Left ventricle myocardium inferior (tissue), 1 donor: ENCODE results near the gene ROPN1L. TPM values are rescaled to one million over a fixed set of nuclear protein-coding genes. Genes with fewer than 3 reads are reported as not detected.
"Not testable (repeated sequence)": the region's sequence is repeated elsewhere in the genome, so short reads cannot be mapped to it uniquely, and the experiment has no call there.

Experiments used
- DNase-seq: peaks from one replicate; pipeline ENCODE4 v3.0.0-alpha.2; 2020
- H3K27ac ChIP-seq: fragments of 200-600 bp; replicated peaks from 2 replicates; pipeline ENCODE4 v1.8.0; 2021
- H3K27me3 ChIP-seq: fragments of 200-600 bp; 2 replicates; pipeline ENCODE4 v1.8.0; 2021; ENCODE audit warnings: low read depth
- H3K36me3 ChIP-seq: fragments of 200-600 bp; 2 replicates; pipeline ENCODE4 v1.8.0; 2021
- H3K4me1 ChIP-seq: fragments of 200-600 bp; 2 replicates; pipeline ENCODE4 v1.8.0; 2021
- H3K4me3 ChIP-seq: fragments of 200-600 bp; 2 replicates; pipeline ENCODE4 v1.8.0; 2021; ENCODE audit warnings: mild to moderate bottlenecking, moderate library complexity
- H3K9me3 ChIP-seq: fragments of 200-600 bp; replicated peaks from 2 replicates; pipeline ENCODE4 v1.8.0; 2021
- CTCF ChIP-seq: fragments of 200-600 bp; IDR thresholded peaks from 2 replicates; pipeline ENCODE4 v1.8.0; 2021; ENCODE audit warnings: antibody characterized with exemption, mild to moderate bottlenecking, borderline replicate concordance
- intact Hi-C: fragments of 100-400 bp; cut with micrococcal nuclease; formaldehyde crosslinking; loops from one replicate; pipeline ENCODE4 v1.11.0; 2022
- total RNA-seq: library from RNA; stranded (reverse); fragmentation: NEBNext Ultra II Directional; extraction: Animal tissue kit (Norgen Biotek cat#: 25700); gene quantifications from one replicate; pipeline ENCODE4 v1.2.1, GENCODE V29; 2021
- donor health status: DM: no; HTN: yes; CAD: no; lungs with severe emphysema.

The ROPN1L gene
- total RNA-seq, 1 donor from 2014 or later, result 0.38 TPM

- Histone ChIP-seq H3K36me3 (no peaks in the 10 kb centered on the region), H3K4me3 (no peak overlapping the region)
- intact Hi-C loops, result no loop called here
Measured at GRCh38 chr5:10493884-10494283, 52.2 kb downstream of the ROPN1L start.

DNA sequence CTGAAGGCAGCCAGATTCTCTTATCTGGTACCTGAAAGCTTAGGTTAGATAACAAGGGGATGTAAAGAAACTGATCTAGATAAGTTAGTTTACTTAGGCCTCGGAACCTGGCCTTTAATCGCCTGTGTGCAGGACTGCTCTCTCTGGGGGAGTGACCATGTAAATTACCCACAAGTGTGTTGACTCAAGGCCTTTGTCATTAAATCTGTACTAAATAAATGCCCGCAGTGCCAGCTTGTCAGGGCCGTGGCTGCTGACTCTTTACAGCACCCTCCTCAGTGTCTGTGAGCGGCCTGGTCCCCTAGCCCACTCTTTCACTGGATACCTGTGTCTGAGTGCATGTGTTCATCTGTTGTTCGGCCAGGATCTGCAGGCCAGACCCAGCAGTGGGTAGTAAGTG lies 52.8 kb downstream of the ROPN1L start:
- H3K4me1 ChIP-seq, H3K27me3 ChIP-seq, intact Hi-C loops, H3K36me3 ChIP-seq, H3K27ac ChIP-seq, H3K4me3 ChIP-seq, DNase-seq: not testable (repeated sequence)
- H3K9me3 ChIP-seq, result peaks cover 17% of the 10 kb centered on the region

More at GRCh38 chr5:10493884-10494283, 52.2 kb downstream of the ROPN1L start:
- H3K27ac ChIP-seq, result no peak overlapping the region
- peaks cover 17% of the 10 kb centered on the region for H3K9me3 ChIP-seq
- H3K27me3 ChIP-seq, result no peaks in the 10 kb centered on the region
- no peak for DNase-seq
- peaks cover 14% of the 10 kb centered on the region for H3K4me1 ChIP-seq
- TF ChIP-seq CTCF, result no peak

DNA sequence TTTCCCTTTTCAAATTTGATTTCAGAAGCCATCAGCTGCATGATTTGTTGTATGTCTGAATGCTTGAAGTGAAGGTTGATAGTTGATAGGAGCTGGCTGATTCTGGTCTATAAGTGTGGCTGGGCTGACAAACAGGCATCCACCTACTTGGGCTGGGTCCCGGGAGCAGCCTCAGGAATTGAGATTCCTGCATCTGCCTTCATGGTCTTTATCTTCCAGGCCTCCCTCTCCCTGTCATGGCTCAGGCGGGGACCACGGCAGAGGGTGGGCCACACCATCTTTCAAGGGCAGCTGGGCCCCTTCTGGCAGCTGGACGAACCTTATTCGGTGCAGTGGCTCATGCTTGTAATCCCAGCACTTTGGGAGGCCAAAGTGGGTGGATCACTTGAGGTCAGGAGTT lies 55.9 kb downstream of the ROPN1L start:
- H3K4me1 ChIP-seq, result peaks cover 3% of the 10 kb centered on the region

DNA sequence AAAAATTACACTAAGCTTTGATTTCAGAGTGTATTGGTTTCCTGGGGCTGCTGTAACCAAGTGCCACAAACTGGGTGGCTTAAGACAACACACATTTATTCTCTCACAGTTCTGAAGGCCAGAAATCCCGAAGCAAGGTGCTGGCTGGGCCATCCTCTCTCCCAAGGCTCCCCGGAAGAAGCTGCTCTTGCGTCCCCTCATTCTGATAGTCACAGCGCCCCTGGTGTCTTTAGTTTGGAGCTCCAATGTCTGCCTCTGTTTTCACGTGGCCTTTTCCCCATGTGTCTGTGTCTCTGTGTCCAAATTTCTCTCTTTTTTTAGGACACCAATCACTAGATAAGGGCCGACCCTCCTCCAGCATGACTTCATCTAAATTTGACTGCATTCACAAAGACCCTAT lies 56.7 kb downstream of the ROPN1L start:
- Histone ChIP-seq H3K36me3 (no peaks in the 10 kb centered on the region), H3K9me3 (peaks cover 17% of the 10 kb centered on the region), H3K27me3 (no peaks in the 10 kb centered on the region), H3K4me1 (peaks cover 11% of the 10 kb centered on the region), H3K4me3 (no peak overlapping the region), H3K27ac (no peak overlapping the region)
- TF ChIP-seq CTCF, result no peak
- intact Hi-C loops, result no loop called here
- DNase-seq, result no peak

More for the DNA sequence above, 55.9 kb downstream of the ROPN1L start:
- no peaks in the 10 kb centered on the region for H3K36me3 ChIP-seq
- H3K9me3 ChIP-seq, result peaks cover 17% of the 10 kb centered on the region
- no peaks in the 10 kb centered on the region for H3K27me3 ChIP-seq
- H3K27ac ChIP-seq, result no peak overlapping the region
- TF ChIP-seq CTCF, result no peak
- DNase-seq, result no peak
- intact Hi-C loops, result no loop called here
- H3K4me3 ChIP-seq, result no peak overlapping the region

GRCh38 chr5:10499066-10499465 lies 57.4 kb downstream of the ROPN1L start:
- Histone ChIP-seq H3K27ac (no peak overlapping the region), H3K4me1 (peaks cover 18% of the 10 kb centered on the region), H3K9me3 (peaks cover 11% of the 10 kb centered on the region), H3K4me3 (no peak overlapping the region), H3K36me3 (no peaks in the 10 kb centered on the region), H3K27me3 (no peaks in the 10 kb centered on the region)
- intact Hi-C loops, result no loop called here
- TF ChIP-seq CTCF, result no peak
- no peak for DNase-seq

DNA sequence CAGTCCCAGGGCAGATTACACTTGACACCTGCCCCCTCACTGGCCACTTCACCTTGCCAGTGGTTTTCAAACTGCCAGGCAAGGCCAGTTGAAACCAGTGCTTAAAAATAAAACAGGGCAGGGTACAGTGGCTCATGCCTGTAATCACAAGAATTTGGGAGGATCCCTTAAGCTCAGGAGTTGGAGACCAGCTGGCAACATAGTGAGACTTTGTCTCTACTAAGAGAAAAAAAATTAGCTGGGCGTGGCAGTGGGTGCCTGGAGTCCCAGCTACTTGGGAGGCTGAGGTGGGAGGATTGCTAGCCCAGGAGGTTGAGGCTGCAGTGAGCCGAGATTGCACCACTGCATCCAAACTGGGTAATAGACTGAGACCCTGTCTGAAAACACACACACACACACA lies 58.1 kb downstream of the ROPN1L start:
- DNase-seq, result no peak
- intact Hi-C loops, result no loop called here
- H3K27ac ChIP-seq, result no peak overlapping the region

More for the DNA sequence above, 58.1 kb downstream of the ROPN1L start:
- H3K4me3 ChIP-seq, result no peak overlapping the region
- no peaks in the 10 kb centered on the region for H3K27me3 ChIP-seq
- TF ChIP-seq CTCF, result no peak
- H3K4me1 ChIP-seq, result peaks cover 22% of the 10 kb centered on the region
- H3K36me3 ChIP-seq, result no peaks in the 10 kb centered on the region
- H3K9me3 ChIP-seq, result peaks cover 4% of the 10 kb centered on the region
